ENCODE data around the gene MXRA7. TPM values are rescaled to one million over a fixed set of nuclear protein-coding genes. Genes with fewer than 3 reads are reported as not detected.

Gene MXRA7
- total RNA-seq, 1 donor from 2014 or later: 411 TPM

DNA sequence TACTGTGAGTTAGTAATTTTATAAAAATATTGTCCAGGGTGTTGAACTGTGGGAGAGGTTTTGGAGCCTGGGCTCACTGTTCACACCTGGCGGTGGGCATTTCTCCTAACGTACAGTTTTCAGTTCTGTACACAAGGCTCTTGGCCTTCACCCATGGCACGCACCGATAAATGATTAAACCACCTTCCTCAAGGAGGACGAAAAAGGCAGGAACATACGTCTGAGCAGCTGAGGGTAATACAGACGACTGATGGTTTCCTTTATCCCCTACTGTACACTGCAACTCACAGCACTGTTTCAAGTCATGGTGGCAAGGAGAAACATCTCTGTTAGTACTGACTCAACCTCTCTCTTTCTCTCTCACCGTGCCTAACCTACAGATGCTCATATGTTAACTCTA is 65.8 kb downstream of the MXRA7 start:
- no peak for DNase-seq
- Histone ChIP-seq H3K4me3 (no peak overlapping the region), H3K4me1 (peaks cover 11% of the 10 kb centered on the region), H3K27ac (replicated peaks) (no peak overlapping the region), H3K27me3 (ENCODE audit: low read depth) (no peaks in the 10 kb centered on the region), H3K9me3 (replicated peaks) (peaks cover 17% of the 10 kb centered on the region), H3K36me3 (no peaks in the 10 kb centered on the region)
- intact Hi-C loops (cut with micrococcal nuclease): no loop called here
- TF ChIP-seq, protein P1, sequence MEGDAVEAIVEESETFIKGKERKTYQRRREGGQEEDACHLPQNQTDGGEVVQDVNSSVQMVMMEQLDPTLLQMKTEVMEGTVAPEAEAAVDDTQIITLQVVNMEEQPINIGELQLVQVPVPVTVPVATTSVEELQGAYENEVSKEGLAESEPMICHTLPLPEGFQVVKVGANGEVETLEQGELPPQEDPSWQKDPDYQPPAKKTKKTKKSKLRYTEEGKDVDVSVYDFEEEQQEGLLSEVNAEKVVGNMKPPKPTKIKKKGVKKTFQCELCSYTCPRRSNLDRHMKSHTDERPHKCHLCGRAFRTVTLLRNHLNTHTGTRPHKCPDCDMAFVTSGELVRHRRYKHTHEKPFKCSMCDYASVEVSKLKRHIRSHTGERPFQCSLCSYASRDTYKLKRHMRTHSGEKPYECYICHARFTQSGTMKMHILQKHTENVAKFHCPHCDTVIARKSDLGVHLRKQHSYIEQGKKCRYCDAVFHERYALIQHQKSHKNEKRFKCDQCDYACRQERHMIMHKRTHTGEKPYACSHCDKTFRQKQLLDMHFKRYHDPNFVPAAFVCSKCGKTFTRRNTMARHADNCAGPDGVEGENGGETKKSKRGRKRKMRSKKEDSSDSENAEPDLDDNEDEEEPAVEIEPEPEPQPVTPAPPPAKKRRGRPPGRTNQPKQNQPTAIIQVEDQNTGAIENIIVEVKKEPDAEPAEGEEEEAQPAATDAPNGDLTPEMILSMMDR (IDR thresholded peaks at IDR 0.05; ENCODE audit: borderline replicate concordance): no peak

DNA sequence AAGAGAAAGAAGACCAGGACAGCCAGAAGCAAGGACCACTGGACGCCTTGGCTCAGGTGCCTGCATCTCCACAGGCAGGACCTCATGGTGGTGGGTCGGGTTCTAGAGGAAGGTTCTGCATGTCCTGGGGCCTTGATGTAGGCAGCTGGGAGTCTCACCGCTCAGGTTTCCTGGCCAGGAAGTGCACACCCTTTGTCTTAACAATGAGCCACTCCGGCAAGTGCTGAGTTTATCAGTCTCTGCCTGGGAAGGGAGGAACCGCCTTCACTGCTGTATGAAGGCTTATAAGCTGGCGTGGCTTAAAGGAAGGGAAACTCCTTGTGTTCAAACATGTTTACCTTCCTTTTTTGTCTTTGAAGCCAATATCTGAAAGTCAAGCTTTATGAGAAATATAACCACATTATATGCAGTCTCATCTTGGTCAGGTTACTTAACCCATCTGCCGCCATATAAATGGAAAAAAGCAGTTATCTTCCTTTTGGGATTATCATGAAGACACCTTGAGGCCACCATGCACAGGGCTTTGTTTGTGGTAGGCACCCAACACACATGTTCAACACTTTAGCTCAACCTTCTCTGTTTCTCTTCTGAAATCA is 67.1 kb downstream of the MXRA7 start, which contains the start of gene ST6GALNAC1:
Gene ST6GALNAC1 (minus strand): TSS at position 205 of the 596 bp plus-strand sequence. CDS start 119 bp downstream, at position 86.
- Histone ChIP-seq H3K36me3 (no peaks in the 10 kb centered on the region), H3K27ac (replicated peaks) (peak within 1 kb of the TSS; percentile 85), H3K9me3 (replicated peaks) (peaks cover 17% of the 10 kb centered on the region), H3K4me1 (peaks cover 11% of the 10 kb centered on the region), H3K27me3 (ENCODE audit: low read depth) (no peaks in the 10 kb centered on the region), H3K4me3 (peak within 1 kb of the TSS; percentile 56)
- TF ChIP-seq, protein P1 (IDR thresholded peaks at IDR 0.05; ENCODE audit: borderline replicate concordance): no peak
- peak; percentile 18 for DNase-seq
- intact Hi-C loops (cut with micrococcal nuclease): no loop called here

DNA sequence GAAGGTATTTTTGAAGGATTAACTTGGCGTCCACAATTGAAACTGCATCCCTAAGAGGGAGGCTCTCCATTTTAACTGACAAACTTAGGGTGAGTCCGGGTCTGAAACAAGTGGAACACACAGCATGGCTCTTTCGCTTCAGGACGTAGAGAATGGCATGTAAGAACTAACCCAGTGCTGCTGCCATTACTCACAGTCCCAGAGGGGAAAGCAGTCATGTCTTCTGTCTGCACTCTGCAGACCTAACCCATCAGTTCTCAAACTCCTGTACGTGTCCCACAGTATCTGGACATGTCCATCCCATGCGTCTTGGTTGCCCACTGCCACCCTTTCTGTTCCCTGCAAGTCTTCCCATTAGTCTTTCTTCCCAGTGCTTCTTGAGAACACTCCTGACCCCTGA is 67.8 kb downstream of the MXRA7 start:
- peak overlapping the region; percentile 85 for H3K27ac ChIP-seq (replicated peaks)
- H3K36me3 ChIP-seq: no peaks in the 10 kb centered on the region
- TF ChIP-seq, protein P1 (IDR thresholded peaks at IDR 0.05; ENCODE audit: borderline replicate concordance): no peak
- no peak for DNase-seq
- H3K9me3 ChIP-seq (replicated peaks): peaks cover 17% of the 10 kb centered on the region
- peaks cover 11% of the 10 kb centered on the region for H3K4me1 ChIP-seq
- no peaks in the 10 kb centered on the region for H3K27me3 ChIP-seq (ENCODE audit: low read depth)
- peak overlapping the region; percentile 56 for H3K4me3 ChIP-seq
- intact Hi-C loops (cut with micrococcal nuclease): no loop called here

DNA sequence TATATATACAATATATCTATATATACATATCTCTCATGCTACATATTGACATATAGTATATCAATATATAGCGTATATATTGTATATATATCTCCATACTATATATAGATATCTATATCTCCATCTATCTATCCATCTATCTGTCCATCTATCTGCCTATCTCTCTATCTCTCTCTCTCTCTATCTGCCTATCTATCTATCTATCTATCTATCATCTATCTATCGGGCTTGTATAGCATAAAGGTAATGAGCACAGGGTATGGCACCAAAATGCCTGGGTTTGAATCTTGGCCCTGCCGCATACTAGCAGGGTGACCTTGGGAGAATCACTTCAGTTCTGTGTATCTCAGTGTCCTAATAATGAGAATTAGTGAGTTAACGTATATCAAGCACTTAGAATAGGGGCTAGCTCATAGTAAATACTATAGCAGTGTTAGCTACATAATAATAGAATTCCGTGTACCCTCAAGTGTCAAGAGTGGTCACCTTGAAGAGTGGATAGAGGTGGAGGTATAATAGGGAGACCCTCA is 68.7 kb downstream of the MXRA7 start:
- Histone ChIP-seq H3K36me3 (no peaks in the 10 kb centered on the region), H3K27me3 (ENCODE audit: low read depth) (no peaks in the 10 kb centered on the region), H3K9me3 (replicated peaks) (peaks cover 11% of the 10 kb centered on the region), H3K27ac (replicated peaks) (peak overlapping the region; percentile 85), H3K4me1 (peaks cover 11% of the 10 kb centered on the region), H3K4me3 (peak overlapping the region; percentile 56)
- intact Hi-C loops (cut with micrococcal nuclease): no loop called here
- DNase-seq: no peak
- TF ChIP-seq, protein P1 (IDR thresholded peaks at IDR 0.05; ENCODE audit: borderline replicate concordance): no peak

DNA sequence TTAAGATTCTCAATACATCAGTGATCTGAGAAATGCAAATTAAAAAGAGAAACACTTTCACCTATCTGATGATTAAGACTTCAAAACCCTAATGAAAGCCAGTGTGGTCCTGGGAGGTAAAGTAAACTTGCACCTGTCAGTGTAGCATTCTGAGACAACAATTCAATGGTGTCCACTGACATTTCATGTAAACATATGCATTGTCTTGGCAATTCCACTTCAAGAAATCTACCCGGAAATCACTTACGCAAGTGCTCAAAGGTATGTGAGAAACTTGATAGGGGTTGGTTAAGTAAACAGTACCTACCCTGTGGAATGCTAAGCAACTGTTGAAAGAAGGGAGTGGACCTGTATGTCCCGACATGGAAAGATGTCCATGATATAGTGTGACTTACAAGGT is 69.3 kb downstream of the MXRA7 start:
- TF ChIP-seq, protein P1 (IDR thresholded peaks at IDR 0.05; ENCODE audit: borderline replicate concordance): no peak
- peaks cover 11% of the 10 kb centered on the region for H3K4me1 ChIP-seq
- intact Hi-C loops (cut with micrococcal nuclease): no loop called here
- H3K36me3 ChIP-seq: no peaks in the 10 kb centered on the region
- no peak for DNase-seq
- H3K4me3 ChIP-seq: peak overlapping the region; percentile 16
- H3K9me3 ChIP-seq (replicated peaks): peaks cover 6% of the 10 kb centered on the region
- H3K27ac ChIP-seq (replicated peaks): no peak overlapping the region
- no peaks in the 10 kb centered on the region for H3K27me3 ChIP-seq (ENCODE audit: low read depth)
